IPS-11a (cell line): Measurements from ENCODE around the gene PALM2AKAP2.

Experiments used
- H3K4me3 ChIP-seq: one replicate; pipeline ENCODE4 v1.5.1; 2013; ENCODE audit warnings: low read depth, low read length, control low read depth

The PALM2AKAP2 gene

DNA sequence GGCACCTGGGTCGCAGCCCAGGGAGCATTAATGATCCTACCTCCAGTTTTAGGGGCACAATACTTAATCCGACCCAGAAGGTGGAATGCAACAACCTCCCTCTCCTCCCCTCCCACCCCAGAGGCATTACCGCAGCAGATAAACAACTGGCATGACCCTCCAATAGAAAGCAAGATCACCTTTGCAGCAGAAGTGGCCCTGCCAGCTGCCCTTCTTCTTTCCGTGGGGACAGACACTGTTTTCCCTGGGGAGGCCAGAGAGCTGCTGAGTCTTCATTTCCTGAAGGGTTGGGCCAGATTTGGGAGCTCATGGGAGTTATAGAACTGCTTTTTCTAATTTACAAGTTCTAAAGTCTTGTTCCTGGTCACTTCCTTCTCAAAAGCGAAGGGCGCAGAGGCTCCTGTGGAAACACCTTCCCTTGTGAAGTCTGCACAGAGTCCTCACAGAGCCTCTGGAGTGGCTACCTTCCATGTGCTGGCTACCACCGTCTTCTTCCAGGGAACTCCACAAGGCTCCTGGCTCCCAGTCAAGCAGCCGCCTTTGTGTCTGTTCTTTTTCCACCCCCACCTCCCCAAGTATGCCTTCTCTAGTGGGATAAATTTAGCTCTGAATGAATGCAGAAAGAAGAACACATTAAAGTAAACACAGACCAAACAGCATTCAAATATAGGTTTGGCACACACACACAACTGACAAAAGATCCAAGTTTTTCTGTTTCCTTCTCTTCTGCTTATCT, 8.0 kb upstream of the PALM2AKAP2 start:
- no peak overlapping the region for H3K4me3 ChIP-seq

DNA sequence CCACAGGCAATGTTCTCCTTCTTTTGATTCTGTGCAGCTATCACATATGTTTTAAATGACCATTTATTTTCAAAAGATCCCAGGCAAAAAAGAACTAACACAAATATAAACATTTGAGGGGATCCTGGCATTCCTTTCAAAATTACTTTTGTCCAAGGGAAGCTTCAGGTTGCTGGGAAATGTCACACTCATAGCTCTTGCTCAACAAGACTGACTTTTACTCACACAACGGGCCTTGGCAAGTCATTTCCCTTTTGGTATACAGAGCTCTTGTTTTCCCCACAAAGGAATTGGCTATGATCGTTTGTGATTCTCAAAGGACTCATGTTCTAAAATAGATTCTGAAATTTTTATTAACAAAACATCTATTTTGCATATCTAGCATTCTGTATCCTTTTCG, 4.5 kb upstream of the PALM2AKAP2 start:
- H3K4me3 ChIP-seq: no peak overlapping the region

DNA sequence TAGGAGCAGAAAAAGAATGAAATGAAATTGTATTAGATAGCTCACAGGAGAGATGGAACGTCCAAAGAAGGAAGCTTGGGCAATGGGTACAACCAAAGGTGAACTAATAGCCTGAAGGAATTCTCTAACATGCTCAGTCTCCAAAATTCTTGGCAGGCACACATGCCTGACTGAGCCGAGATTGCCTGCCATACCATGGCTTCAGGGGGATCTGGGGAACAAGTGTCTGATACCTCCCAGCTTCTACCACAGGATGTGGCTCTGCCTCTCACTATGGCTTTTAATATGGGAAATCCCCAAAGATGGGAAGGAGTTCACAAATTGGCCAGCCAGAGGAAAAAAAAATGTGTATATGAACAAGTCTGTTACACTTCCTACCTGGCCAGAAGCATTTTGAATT, 3.6 kb upstream of the PALM2AKAP2 start:
- H3K4me3 ChIP-seq: no peak overlapping the region

DNA sequence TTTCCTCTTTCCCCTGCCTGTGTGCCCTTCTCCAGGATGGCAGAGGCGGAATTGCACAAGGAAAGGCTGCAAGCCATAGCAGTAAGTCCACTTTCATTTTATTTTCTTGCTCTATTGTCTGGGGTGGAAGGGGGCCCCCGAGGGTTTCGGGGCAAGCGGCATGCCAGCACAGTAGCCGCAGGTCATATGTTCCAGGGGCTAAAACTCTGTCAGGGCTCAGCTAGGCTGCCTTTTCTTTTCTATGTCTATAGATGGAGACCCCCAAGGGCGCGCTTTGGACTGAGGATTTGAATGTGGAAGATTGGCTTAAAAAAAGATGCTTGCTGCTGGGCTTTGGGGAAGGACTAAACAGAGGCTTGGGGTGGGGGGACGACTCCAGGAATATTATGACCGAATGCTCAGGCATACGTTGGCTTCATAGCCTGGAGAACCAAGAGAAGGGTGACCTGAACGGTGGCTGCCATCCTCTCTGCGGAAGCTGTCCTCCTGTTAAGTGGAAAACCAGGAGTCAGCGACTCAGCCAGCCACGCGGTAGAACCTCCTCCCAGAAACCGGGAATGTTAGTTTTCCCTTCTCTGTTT, 545 bp downstream of the PALM2AKAP2 start:
- peak overlapping the region; percentile 59 for H3K4me3 ChIP-seq

DNA sequence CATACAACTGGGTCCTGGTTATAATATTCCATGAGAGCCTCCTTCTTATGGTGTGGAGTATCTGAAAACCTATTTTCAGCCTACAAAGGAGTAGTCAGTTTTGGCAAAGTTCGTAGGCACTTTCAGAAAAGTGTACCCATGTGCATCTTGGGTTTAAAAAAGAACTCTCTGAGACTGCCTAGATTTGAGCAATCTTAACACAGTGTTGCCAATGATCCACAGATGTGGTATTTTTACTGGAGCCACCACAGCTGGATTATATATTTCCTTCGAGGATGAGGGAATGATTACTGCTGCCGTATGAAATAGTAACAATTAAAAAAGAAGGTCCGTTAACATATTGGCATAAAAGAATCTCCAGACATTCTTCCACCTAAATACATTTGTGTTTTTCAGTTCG, 1.1 kb downstream of the PALM2AKAP2 start:
- peak overlapping the region; percentile 59 for H3K4me3 ChIP-seq

DNA sequence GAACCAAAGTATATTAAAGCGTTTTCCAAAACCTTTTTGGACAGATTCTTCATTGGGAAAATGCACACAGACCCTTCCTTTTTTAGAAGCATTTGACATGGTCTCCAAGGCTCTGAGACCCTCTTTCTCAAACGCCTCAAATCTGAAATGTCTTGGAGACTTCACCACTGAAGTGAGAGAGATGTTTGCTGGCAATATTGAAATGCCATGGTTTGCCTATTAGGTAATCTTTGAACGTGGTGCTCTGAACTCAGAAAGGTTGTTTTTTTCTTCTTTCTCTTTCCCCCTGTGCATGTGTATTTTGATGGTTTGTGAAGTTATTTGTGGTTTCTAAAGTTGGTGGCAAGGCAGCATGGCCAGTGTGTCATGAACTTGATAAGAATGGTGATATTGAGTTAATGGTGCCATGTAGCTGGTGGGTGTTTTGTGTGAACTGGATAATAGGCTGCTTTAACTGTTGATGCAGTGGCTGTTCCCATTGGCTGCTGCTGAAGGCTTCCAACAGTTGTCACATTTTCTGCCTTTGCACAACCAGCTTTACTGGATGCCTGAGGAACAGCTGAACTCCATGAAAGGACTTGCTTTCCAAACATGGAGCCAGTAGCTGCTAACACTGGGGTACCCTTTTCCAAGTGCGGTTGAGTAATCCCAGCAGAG, 1.7 kb downstream of the PALM2AKAP2 start:
- H3K4me3 ChIP-seq: no peak overlapping the region

DNA sequence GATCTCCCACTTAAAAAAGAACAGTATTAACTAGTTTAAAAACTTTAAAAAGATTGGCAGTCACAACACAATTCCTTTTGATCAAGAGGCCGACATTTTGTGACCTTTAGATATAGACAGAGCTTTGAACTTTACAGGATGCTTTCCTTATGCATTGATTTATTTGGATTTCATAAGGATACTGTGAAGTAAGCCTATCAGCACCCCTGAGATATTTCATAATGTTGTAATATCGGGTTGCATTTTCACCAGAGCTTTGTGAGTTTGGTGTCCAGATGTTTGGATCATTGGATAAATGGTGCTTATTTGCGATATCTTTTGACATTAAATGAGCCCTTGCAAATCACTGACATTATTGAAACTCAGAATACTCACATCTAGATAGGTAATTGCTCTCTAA, 7.7 kb downstream of the PALM2AKAP2 start:
- H3K4me3 ChIP-seq: no peak overlapping the region

DNA sequence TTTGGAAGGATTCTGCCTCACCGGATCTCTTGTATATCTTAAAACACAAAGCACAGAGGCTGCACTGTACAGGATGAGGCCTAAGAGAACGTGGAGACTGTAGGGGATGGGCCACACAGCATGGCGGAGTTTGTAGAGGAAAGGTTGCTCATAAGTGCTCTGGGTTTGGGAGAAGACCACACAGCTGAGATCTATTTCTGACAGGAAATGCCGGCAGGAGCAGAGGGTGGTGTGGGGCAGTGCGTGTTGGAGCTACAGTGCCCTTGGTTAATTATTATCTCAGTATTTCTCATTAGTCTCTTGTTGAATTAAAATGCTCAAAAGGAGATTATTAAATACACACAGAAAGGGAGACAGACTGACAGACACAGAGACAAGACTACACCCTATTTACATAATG, 9.6 kb downstream of the PALM2AKAP2 start:
- no peak overlapping the region for H3K4me3 ChIP-seq

DNA sequence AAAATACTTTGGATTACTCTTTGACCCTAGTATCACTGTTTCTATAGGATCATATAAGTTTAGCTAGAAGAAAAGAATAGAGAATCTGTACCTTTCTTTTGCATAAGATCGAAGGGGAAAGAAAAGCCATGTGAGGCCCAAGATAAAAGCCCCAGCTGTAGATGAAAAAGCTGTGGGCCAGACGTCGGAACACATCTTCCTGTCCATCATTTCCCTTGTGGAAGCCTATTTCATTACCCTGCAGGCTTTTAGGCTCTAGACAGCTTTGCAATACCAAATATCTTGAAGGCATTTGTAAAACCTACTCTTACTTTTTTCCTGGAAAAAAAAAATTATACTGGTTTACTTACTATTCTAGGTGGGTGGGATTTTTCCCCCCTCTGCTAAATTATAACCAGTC, 10.0 kb downstream of the PALM2AKAP2 start:
- H3K4me3 ChIP-seq: no peak overlapping the region

DNA sequence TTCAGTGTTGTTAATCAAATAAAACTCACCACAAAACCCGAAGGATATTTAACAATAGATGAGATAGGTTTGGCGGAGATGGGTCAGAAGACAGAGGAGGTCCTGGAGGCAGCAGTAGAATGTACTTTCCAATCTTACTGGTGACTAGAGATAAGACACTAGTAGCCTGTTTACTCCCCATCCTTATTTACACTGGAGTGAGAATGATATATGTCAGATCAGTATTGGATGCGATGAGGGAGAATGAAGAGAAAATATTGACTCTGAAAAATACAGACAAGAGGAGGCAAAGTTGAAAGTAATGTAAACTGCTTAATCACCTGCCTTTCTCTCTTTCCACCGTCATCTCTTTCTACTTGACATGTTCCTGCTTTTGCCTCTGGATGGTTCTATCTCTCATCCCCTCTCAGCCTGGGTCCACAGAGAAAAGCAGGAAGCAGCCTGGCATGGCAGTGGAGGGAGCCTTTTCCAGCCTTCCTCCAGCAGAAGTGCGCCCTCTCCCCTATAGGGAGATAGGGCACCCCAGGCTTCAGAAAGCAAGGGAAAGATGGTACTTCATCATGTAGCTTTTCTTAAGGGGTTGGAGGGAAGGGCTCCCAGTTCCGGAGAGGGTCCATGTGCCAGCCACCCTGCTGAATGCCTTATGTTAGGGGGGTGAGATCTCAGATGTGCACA, 11.1 kb downstream of the PALM2AKAP2 start:
- no peak overlapping the region for H3K4me3 ChIP-seq

DNA sequence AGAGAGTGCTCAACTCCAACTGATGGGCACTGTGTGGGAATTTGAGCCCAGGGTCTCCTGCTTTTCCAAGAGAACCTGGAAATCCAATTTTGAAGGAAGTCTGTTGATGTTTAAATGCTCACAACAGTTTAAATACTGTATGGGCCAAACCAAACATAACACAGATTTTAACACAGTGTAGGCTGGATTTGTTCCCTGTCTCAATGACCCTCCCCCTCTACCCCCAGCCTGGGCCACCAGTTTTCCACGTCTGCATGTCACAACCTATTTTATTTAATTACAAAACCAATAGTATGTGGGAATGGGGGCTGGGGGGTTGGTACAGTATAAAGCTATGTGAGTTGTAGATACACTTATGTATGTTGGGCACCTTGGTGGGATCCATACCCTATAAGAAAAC, 11.7 kb downstream of the PALM2AKAP2 start:
- no peak overlapping the region for H3K4me3 ChIP-seq

DNA sequence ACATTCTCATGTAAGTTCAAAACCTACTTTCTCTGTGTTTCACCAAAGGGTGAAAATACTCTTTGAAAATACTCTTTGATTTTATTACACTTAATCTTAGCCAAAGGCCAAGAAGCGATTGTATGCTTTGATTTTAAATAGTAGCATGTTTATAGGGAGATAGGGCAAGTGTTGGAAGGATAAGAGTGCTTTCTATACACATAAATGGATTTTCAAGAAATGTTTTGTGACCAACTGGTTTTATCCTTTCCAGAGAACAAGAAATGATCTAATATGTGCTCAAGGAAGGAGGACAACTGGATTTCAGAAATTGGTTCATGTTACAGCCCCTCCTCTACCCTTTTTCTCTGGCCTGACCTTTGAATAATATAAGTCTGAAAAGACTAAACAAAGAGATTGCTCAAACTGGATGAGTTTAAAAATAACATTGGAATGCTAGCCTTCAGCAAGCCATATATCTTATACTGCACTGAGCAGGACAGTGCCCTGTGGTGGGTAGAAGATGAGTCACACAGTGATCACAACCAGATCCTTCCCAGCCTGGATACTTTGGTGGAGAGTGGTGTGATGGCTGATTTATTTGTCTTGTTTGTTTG, 13.1 kb downstream of the PALM2AKAP2 start:
- H3K4me3 ChIP-seq: no peak overlapping the region

DNA sequence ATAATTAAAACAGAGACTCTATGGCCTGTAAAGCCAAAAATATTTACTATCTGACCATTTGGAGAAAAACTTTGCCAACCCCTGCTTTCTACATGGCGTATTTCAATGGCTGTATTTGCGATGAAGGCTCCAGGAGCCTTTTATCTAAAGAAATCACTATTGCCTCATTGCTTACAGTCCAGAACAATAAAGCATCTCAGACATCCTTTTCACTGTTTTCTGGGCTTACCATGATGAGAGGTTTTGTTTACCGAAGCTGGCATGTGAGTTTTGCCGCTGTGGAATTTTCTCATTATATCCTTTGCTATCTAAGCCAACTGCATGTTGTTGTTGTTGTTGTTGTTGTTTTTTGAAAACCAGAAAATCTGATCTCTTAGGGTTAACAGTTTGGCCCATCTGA, 13.9 kb downstream of the PALM2AKAP2 start:
- no peak overlapping the region for H3K4me3 ChIP-seq

DNA sequence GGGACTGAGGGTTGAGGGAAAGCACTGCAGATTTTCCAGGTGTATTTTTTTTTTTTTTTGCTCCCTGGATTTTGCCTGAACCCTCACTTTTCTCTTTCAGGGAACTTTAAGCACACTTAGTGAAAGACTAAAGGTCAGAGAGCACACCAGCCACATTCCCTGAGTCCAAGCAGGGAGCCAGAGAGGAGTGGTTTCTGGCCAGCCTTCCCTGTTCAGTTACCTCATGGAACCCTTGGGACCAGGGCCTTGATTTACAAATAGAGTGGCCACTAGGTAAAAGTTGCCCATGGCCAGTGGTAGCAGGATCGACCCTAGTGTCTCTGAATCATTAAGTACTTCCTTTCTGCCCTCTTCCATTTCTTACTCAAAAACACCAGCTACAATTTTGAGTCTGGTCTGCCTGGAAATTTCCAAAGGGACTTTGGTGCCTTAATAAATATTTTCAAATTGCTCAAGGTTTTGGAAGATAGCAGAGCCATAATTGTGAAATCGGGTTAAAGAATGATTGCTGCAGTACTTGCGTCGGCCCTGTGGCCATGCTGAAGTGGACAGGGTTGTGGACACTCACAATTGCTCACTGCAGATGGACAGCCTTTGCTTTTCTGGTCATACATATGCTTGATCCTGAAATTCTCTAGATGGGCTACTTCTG, 14.5 kb downstream of the PALM2AKAP2 start:
- no peak overlapping the region for H3K4me3 ChIP-seq

DNA sequence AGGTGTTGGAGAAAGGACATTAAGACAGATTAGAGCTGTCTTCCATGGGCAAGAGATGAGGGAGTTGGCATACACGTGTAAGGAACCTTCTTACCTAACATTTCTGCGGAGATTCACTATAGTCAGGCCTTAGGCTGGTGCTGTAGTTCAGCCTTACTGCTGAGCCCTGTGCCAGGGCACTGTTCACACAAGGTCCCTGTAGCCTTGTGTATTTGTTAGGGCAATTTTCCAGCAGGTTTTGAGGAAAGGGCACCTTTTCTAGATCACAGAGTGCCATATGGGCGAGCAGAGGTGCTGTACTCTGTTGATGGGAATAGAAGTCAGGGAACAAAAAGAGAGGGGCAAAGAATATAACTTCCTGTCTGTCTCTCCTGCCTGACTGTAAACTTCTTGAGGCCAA, 15.6 kb downstream of the PALM2AKAP2 start:
- no peak overlapping the region for H3K4me3 ChIP-seq

DNA sequence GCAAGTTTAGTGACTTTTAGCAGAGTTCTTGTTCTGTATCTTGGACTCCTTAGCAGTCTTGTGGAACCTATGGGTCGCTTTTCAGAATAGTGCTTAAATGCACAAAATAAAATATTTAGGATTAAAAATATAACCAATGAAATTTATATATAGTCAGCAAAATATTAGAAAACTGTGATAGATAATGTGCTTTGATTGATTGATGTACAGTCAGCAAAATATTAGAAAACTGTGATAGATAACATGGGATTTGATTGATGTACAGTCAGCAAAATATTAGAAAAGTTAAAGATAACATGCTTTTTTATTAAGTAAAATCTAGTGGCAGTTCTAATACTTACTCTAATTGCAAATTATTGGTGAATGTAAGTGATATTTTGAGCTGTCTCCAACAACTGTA, 16.1 kb downstream of the PALM2AKAP2 start:
- H3K4me3 ChIP-seq: no peak overlapping the region

DNA sequence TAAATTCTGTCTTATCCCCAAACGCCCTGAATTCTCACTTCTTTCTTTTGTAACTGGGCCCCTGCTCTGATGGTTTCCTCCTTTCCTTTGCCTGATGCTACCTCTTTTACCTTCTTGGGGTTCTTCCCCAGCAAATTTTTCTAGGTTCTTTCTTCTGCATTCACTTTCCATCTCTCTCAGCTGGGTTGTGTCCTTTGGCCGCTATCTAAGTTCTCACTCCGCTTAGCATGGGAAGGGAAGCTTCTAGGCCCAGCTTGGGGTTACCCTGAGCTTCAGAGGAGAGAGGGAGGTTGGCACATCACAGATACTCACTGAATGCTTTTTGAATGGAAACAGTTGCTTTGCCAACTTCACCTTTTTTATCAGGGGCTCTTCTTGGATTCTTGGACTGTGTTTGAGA, 17.0 kb downstream of the PALM2AKAP2 start:
- no peak overlapping the region for H3K4me3 ChIP-seq

DNA sequence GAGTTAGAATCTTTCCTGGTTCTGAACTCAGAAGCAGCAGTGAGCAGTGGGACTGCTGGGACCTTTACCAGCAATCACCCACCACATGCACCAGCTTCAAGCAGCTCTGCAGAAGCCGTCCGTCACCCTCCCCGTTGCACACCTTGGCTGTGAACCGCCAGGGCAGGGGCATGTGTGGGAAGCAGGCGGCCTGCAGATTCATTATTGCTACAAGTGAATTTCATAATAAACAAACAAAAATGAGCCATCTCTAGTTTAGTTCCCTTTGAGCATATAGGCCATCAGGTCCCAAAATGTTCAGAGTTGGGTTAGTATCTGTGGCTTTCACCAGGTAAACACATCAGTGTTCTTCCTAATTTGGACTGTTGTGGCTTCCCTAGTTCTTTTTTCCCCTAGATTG, 17.5 kb downstream of the PALM2AKAP2 start:
- no peak overlapping the region for H3K4me3 ChIP-seq

DNA sequence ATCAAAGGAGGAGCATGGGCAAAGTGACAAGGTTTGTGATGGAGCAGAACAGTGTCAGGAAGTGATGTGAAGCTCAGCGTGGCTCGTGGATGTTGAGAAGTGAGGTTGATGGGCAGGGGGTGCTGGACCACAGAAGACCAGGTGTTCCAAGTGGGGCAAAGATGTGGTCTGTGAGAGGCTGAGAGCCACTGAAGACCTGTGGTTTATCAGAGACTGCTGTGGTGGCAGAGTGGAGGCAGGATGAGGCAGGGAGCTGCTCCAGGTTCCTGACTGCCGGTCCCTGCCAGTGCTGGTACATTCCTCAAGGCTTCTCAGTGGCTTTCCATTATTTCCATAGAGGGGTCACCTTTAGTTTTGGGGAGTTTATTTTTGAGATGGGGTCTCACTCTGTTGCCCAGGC, 19.1 kb downstream of the PALM2AKAP2 start:
- H3K4me3 ChIP-seq: no peak overlapping the region

DNA sequence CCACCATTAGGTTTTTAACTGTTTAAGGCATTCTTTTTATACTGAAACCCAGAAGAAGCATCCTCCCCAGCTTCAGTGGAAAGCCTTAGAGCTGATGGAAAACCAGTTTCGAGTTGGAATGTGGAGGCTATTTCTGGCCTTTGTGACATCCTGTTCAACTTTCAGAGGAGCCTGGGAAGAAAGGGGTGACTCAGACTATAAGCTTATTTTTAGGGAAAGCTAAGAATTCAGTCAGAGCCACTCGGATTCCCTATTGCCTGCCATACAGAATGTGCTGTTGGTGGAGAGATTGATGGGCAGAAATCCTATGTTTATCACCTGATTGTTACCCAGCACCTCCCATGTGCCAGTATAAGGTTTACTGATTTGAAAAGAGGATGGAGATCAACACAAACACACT, 19.8 kb downstream of the PALM2AKAP2 start:
- H3K4me3 ChIP-seq: no peak overlapping the region

DNA sequence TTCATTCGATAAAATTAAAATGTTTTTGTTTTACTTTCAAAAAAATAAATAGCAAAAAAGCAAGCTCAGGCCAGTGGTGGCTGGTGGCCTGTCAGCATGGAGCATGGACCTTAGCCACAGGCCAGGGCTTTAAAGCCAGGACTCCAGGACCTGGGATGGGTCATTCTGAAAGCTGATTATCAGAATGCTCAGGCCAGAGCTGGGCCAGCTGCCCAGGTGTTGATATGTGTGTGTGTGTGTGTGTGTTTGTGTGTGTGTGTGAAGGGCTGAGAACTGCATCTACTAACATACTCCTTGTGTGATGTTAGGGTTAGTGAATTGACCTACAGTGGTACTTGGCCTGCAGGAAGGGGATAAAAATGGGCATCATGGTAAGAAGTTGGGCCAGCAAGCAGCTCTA, 21.5 kb downstream of the PALM2AKAP2 start:
- H3K4me3 ChIP-seq: no peak overlapping the region
